Glutamatergic neuron (in vitro differentiated cells): ENCODE data around the gene KRT84. TPM values are rescaled to one million over a fixed set of nuclear protein-coding genes. Genes with fewer than 3 reads are reported as not detected.

Experiments
- DNase-seq: peaks from one replicate; pipeline ENCODE4 v3.0.0; 2022
- H3K27ac Mint-ChIP-seq: one replicate; pipeline ENCODE4 v1.8.0; 2020; ENCODE audit warnings: mild to moderate bottlenecking, mixed read lengths, inconsistent platforms; ENCODE audit not compliant: unreplicated experiment
- H3K27me3 Mint-ChIP-seq: one replicate; pipeline ENCODE4 v1.8.0; 2020; ENCODE audit warnings: mild to moderate bottlenecking, moderate library complexity, mixed read lengths, inconsistent platforms; ENCODE audit not compliant: unreplicated experiment
- H3K36me3 Mint-ChIP-seq: one replicate; pipeline ENCODE4 v1.8.0; 2020; ENCODE audit warnings: mild to moderate bottlenecking, mixed read lengths, inconsistent platforms; ENCODE audit not compliant: unreplicated experiment
- H3K4me1 Mint-ChIP-seq: one replicate; pipeline ENCODE4 v1.8.0; 2020; ENCODE audit warnings: mild to moderate bottlenecking, low read depth, mixed read lengths, inconsistent platforms; ENCODE audit not compliant: unreplicated experiment
- H3K4me3 Mint-ChIP-seq: one replicate; pipeline ENCODE4 v1.8.0; 2020; ENCODE audit warnings: mild to moderate bottlenecking, mixed read lengths, inconsistent platforms; ENCODE audit not compliant: unreplicated experiment
- H3K9me3 Mint-ChIP-seq: one replicate; pipeline ENCODE4 v1.8.0; 2020; ENCODE audit warnings: mild to moderate bottlenecking, moderate library complexity, mixed read lengths, inconsistent platforms; ENCODE audit not compliant: unreplicated experiment
- total RNA-seq: library from RNA; stranded (reverse); fragmentation: NEBNext Ultra II Directional; extraction: Animal tissue kit (Norgen Biotek cat#: 25700); gene quantifications from one replicate; pipeline ENCODE4 v1.2.1, GENCODE V29; 2021; ENCODE audit not compliant: unreplicated experiment
- TF ChIP-seq, protein P1 (sequence below): fragments of 200-600 bp; sonication (generic); IDR thresholded peaks from one replicate; pipeline ENCODE4 v1.5.0; 2021; ENCODE audit not compliant: partially characterized antibody, unreplicated experiment

Gene KRT84
- total RNA-seq, 1 donor from 2014 or later: not detected

DNA sequence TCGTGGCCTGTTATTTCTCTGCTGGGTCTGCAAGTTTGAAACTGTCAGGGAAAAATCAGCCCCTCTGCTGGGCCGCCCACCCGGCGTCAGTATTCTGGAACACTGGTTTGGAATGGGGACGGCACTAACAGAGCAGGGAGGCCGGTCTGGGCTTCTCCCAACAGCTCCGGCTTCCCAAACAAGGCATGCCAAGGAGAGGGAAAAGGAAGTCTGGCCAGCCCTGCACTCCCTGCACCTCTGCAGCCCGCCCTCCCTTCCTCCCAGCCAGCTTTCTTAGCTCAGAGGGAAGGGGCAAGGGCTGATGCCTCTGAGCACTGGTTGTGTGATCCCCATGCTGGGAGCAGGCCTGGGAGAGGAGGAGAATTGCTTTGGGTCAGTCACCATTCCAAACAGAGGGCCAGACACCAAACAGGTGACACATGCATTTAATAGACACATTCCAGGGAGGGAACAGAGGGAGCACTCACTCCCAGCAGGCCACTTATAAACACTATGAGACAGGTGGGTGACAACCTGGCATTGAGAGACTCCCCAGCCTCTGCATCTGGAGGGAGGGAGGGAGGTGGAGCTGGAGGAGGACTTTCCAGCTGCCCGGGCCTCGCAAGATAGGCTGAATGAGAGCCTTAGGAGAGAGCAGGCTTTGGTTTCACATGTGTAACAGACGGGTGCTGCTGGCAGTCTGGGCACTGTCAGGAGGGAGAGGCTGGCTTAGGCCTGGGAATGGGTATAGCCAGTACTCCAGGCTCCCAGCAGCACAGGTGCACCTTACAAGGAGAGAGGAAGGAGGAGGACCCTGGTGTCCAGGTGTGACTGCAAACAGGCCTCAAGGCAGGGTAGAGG lies 38.4 kb upstream of the KRT84 start:
- Mint-ChIP-seq H3K27me3 (peaks cover 2% of the 10 kb centered on the region), H3K4me1 (no peaks in the 10 kb centered on the region), H3K4me3 (no peak overlapping the region), H3K27ac (no peak overlapping the region), H3K36me3 (no peaks in the 10 kb centered on the region), H3K9me3 (peaks cover 6% of the 10 kb centered on the region)
- TF ChIP-seq, protein P1, sequence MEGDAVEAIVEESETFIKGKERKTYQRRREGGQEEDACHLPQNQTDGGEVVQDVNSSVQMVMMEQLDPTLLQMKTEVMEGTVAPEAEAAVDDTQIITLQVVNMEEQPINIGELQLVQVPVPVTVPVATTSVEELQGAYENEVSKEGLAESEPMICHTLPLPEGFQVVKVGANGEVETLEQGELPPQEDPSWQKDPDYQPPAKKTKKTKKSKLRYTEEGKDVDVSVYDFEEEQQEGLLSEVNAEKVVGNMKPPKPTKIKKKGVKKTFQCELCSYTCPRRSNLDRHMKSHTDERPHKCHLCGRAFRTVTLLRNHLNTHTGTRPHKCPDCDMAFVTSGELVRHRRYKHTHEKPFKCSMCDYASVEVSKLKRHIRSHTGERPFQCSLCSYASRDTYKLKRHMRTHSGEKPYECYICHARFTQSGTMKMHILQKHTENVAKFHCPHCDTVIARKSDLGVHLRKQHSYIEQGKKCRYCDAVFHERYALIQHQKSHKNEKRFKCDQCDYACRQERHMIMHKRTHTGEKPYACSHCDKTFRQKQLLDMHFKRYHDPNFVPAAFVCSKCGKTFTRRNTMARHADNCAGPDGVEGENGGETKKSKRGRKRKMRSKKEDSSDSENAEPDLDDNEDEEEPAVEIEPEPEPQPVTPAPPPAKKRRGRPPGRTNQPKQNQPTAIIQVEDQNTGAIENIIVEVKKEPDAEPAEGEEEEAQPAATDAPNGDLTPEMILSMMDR: no peak
- no peak for DNase-seq

DNA sequence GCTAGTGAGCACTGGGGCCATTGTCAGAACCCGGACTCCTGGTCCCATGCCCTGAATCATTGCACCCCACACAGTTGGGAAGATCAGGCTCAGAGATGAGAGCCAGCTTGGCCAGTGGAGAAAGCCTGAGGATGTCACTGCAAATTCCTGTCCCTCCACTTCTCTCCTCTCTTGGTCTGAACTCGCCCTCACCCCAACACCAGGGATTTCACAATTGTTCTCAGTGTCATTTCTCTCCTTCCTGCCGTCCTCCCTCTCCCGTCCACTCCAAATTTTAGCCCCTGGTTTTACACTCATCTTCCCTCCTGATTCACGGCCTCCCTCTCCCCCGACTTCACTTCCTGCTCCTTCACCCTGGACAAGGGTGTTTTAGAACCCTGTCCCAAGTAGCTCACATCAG lies 37.6 kb upstream of the KRT84 start:
- Mint-ChIP-seq H3K36me3 (no peaks in the 10 kb centered on the region), H3K9me3 (peaks cover 6% of the 10 kb centered on the region), H3K27me3 (peaks cover 3% of the 10 kb centered on the region), H3K4me1 (no peaks in the 10 kb centered on the region), H3K4me3 (no peak overlapping the region), H3K27ac (no peak overlapping the region)
- no peak for DNase-seq
- TF ChIP-seq, protein P1: no peak

DNA sequence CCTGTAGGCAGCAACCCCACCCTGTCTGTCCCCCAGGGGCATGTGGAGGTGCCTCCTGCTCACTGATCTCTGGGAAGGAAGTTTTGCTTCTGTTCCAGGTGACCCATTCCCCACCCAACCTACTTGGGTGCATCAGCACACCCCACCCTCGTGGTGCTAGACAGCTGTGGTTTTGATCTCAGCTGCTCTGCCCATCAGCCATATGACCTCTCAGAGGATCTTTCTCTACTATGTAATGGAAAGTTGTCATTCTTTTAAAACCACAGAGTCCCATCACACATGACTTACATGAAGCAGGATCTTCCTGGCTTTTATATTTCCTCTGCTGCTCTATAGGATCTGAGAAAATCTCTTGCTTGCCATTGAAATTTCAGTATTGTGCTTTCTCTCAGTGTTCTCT lies 34.2 kb upstream of the KRT84 start:
- TF ChIP-seq, protein P1: no peak
- DNase-seq: no peak
- Mint-ChIP-seq H3K4me3 (no peak overlapping the region), H3K36me3 (no peaks in the 10 kb centered on the region), H3K27ac (no peak overlapping the region), H3K4me1 (no peaks in the 10 kb centered on the region), H3K9me3 (peaks cover 5% of the 10 kb centered on the region), H3K27me3 (peaks cover 3% of the 10 kb centered on the region)

DNA sequence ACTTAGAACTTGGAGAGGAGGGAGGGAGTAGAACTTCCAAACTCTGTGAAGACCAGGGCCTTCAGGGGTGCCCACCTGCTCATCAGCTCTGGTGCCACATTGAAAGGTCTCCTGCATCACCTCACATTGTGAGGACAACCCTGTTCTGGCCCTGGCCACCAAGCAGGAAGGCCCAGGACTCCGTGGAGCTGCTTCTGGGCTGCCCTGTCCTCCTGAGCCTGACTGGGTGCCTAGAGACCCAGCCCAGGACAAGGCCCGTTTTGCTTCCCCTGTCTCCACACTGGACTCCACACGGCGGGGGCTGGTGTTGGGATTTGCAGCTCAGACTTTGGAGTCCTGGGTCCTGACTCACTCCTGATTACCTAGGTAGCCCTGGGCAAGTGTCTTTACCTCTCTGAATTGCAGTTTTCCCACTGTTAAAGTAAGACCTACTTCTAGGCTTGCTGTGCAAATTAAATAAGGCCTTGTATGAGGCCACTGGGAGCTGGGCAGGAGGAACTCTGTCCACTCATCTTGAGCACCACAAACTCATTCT lies 33.2 kb upstream of the KRT84 start:
- no peaks in the 10 kb centered on the region for H3K4me1 Mint-ChIP-seq
- no peak for DNase-seq
- peaks cover 3% of the 10 kb centered on the region for H3K27me3 Mint-ChIP-seq
- no peak overlapping the region for H3K27ac Mint-ChIP-seq
- no peaks in the 10 kb centered on the region for H3K36me3 Mint-ChIP-seq
- TF ChIP-seq, protein P1: no peak
- no peak overlapping the region for H3K4me3 Mint-ChIP-seq
- H3K9me3 Mint-ChIP-seq: peaks cover 5% of the 10 kb centered on the region

DNA sequence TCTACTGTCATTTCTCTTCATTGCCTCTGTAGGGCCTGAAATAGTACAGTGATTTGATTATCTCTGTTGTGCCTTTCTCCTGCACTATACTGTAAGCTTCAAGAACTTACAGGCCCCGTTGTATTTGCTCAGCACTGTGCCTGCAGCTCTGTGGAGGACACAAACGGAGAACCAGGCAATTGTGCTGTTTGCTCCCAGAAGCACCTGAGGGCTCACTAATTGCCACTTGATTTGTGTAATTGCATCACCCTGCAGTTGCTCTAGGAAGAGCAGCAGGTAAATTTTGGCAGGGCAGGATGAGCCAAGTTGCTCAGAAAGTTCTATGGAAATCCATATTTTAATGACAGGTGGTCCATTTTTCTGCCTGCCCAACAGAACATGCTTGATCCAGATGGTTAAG lies 32.3 kb upstream of the KRT84 start:
- DNase-seq: no peak
- H3K4me1 Mint-ChIP-seq: no peaks in the 10 kb centered on the region
- H3K27me3 Mint-ChIP-seq: peaks cover 3% of the 10 kb centered on the region
- H3K27ac Mint-ChIP-seq: no peak overlapping the region
- H3K4me3 Mint-ChIP-seq: no peak overlapping the region
- TF ChIP-seq, protein P1: no peak
- H3K36me3 Mint-ChIP-seq: peaks cover 1% of the 10 kb centered on the region
- peaks cover 5% of the 10 kb centered on the region for H3K9me3 Mint-ChIP-seq
